Cardiac fibroblast (primary cell): ENCODE measurements around the gene NOP53.
A peak's percentile ranks its signal among the peaks of the same experiment; 100 is the strongest.

Source experiments
- DNase-seq, 2 donors: peaks; one replicate each; pipeline versions ENCODE4 v3.0.0 to v3.0.0-alpha.2; 2010; ENCODE audit warnings: low read depth in 2 of 2
- H3K4me3 ChIP-seq, 2 donors: replicated peaks in 1 of 2; 1 replicate in 1 of 2; 2 replicates in 1 of 2; pipeline ENCODE4 v1.5.1; 2011; ENCODE audit warnings: low read depth in 2 of 2, low read length in 2 of 2, mild to moderate bottlenecking in 2 of 2, moderate library complexity in 1 of 2
- TF ChIP-seq, protein P1 (sequence below): IDR thresholded peaks from one replicate; pipeline ENCODE4 v1.5.1; 2011; ENCODE audit warnings: low read depth, mild to moderate bottlenecking, low read length, inconsistent platforms

NOP53 gene

DNA sequence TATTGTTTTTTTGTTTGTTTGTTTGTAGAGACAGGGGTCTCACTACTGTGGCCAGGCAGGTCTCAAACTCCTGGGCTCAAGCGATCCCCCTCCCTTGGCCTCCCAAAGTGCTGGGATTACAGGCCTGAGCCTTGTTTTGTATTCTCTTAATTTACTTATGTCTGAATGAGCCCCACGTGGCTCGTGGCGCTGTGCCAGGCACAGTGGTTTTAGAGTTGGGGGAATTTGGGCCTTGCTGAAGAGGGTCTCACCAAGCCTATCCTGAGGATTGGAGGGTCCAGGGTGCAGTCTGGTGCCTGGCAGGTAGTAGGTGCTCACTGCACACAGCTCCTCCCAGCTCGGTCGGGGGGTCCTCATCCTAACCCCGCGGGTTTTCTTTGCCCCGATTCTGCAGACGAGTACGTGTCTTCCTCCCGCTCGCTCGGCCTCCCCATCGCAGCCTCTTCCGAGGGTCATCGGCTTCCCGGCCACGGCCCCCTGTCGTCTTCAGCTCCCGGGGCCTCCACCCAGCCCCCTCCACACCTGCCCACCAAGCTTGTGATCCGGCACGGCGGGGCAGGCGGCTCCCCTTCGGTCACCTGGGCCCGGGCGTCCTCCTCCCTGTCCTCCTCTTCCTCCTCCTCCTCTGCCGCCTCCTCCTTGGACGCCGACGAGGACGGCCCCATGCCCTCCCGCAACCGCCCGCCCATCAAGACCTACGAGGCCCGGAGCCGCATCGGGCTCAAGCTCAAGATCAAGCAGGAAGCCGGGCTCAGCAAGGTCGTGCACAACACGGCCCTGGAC, 44.2 kb upstream of the NOP53 start:
- no peak overlapping the region for H3K4me3 ChIP-seq
- no peak for DNase-seq
- TF ChIP-seq, protein P1, sequence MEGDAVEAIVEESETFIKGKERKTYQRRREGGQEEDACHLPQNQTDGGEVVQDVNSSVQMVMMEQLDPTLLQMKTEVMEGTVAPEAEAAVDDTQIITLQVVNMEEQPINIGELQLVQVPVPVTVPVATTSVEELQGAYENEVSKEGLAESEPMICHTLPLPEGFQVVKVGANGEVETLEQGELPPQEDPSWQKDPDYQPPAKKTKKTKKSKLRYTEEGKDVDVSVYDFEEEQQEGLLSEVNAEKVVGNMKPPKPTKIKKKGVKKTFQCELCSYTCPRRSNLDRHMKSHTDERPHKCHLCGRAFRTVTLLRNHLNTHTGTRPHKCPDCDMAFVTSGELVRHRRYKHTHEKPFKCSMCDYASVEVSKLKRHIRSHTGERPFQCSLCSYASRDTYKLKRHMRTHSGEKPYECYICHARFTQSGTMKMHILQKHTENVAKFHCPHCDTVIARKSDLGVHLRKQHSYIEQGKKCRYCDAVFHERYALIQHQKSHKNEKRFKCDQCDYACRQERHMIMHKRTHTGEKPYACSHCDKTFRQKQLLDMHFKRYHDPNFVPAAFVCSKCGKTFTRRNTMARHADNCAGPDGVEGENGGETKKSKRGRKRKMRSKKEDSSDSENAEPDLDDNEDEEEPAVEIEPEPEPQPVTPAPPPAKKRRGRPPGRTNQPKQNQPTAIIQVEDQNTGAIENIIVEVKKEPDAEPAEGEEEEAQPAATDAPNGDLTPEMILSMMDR, result no peak

- DNase-seq, result no peak
- TF ChIP-seq, protein P1, result no peak
- H3K4me3 ChIP-seq, result no peak overlapping the region
Observed at GRCh38 chr19:47701717-47702552, 43.4 kb upstream of the NOP53 start.

DNA sequence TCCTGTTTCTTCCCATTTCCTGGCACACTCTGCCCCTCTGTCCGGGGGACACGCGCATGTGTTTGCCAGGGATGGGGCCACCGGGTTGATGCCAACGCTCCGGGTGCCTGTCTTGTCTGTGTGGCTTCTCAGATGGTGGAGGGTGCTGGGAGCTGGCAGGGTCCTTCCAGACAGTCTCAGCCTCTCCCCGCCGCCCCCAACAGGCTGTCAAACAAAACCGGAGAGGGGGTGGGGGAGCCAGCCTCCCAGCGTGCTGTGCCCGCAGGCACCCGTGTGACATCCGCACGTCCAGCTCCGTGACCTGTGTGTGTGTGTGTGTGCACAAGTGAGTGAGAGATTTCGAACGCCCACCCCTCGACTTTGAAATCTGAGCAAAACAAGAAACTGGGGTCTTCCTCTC, 42.7 kb upstream of the NOP53 start:
- no peak overlapping the region for H3K4me3 ChIP-seq
- DNase-seq, result no peak
- TF ChIP-seq, protein P1, result no peak

- TF ChIP-seq, protein P1, result no peak
- no peak overlapping the region for H3K4me3 ChIP-seq
- DNase-seq, result no peak
Observed at GRCh38 chr19:47703301-47703700, 42.0 kb upstream of the NOP53 start.

GRCh38 chr19:47704024-47704423, 41.3 kb upstream of the NOP53 start:
- DNase-seq, result peak; percentile 61 to 79

DNA sequence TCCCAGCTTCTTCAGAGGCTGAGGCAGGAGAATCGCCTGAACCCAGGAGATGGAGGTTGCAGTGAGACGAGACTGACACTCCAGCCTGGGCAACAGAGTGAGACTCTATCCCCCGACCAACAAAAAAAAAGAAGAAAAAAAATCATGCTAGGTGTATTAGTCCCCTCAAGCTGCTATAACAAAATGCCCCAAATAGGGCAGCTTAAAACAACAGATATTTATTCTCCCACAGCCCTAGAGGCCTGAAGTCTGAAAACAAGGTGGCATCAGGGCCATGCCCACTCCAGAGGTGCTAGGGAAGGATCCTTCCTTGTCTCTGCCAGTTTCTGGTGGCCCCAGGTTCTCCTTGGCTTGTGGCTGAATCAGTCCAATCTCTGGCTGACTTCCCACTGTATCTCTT, 40.7 kb upstream of the NOP53 start:
- H3K4me3 ChIP-seq, result no peak overlapping the region
- TF ChIP-seq, protein P1, result no peak
- DNase-seq, result no peak

More at GRCh38 chr19:47704024-47704423, 41.3 kb upstream of the NOP53 start:
- TF ChIP-seq, protein P1, result no peak
- H3K4me3 ChIP-seq, result no peak overlapping the region
